ENCODE results near the gene GSTP1.
"Not testable (repeated sequence)": the region's sequence is repeated elsewhere in the genome, so short reads cannot be mapped to it uniquely, and the experiment has no call there.

The GSTP1 gene

DNA sequence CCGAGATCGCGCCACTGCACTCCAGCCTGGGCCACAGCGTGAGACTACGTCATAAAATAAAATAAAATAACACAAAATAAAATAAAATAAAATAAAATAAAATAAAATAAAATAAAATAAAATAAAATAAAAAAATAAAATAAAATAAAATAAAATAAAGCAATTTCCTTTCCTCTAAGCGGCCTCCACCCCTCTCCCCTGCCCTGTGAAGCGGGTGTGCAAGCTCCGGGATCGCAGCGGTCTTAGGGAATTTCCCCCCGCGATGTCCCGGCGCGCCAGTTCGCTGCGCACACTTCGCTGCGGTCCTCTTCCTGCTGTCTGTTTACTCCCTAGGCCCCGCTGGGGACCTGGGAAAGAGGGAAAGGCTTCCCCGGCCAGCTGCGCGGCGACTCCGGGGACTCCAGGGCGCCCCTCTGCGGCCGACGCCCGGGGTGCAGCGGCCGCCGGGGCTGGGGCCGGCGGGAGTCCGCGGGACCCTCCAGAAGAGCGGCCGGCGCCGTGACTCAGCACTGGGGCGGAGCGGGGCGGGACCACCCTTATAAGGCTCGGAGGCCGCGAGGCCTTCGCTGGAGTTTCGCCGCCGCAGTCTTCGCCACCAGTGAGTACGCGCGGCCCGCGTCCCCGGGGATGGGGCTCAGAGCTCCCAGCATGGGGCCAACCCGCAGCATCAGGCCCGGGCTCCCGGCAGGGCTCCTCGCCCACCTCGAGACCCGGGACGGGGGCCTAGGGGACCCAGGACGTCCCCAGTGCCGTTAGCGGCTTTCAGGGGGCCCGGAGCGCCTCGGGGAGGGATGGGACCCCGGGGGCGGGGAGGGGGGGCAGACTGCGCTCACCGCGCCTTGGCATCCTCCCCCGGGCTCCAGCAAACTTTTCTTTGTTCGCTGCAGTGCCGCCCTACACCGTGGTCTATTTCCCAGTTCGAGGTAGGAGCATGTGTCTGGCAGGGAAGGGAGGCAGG lies at the start of gene GSTP1:
Gene GSTP1 (plus strand): TSS at position 566 of the 958 bp plus-strand sequence. CDS start 32 bp downstream, at position 598.
- Mint-ChIP-seq H3K36me3 (ENCODE audit: low read depth) (peaks cover 35% of the 10 kb centered on the region), H3K27ac (peak within 1 kb of the TSS; percentile 92), H3K27me3 (peaks cover 14% of the 10 kb centered on the region), H3K4me3 (peak within 1 kb of the TSS; percentile 89), H3K9me3 (no peaks in the 10 kb centered on the region), H3K4me1 (ENCODE audit: low read depth) (peaks cover 61% of the 10 kb centered on the region)

DNA sequence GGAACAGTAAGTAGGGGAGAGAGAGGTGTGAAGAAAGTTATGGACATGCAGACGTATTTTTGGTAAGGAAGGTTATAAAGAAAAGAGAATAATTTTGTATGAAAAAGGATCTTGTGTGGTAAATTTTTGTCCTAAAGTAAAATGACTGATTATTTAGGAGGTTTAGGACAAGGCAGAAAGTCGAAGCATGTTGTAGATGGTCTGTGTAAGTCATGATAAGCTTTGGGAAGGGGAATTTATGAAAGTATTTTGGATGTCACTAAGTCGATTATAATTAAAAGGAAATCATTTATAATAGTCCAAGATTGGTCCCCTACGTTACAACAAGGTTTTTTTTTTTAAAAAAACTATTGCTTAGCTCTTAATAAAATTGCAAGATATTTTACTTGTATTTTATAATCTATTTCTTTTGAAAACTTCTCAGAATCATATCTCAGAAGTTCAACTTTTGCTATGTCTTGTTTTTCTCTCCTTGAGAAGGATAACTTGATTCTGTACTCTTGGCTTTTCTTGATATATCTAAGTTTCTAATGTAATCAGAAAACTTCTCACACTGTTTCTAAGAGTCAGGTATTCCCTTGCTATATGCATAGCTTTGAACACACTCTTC lies 49.4 kb upstream of the GSTP1 start:
- H3K27ac Mint-ChIP-seq = no peak overlapping the region
- no peaks in the 10 kb centered on the region for H3K4me1 Mint-ChIP-seq (ENCODE audit: low read depth)
- peaks cover 6% of the 10 kb centered on the region for H3K9me3 Mint-ChIP-seq
- peaks cover 8% of the 10 kb centered on the region for H3K27me3 Mint-ChIP-seq
- no peaks in the 10 kb centered on the region for H3K36me3 Mint-ChIP-seq (ENCODE audit: low read depth)
- no peak overlapping the region for H3K4me3 Mint-ChIP-seq

DNA sequence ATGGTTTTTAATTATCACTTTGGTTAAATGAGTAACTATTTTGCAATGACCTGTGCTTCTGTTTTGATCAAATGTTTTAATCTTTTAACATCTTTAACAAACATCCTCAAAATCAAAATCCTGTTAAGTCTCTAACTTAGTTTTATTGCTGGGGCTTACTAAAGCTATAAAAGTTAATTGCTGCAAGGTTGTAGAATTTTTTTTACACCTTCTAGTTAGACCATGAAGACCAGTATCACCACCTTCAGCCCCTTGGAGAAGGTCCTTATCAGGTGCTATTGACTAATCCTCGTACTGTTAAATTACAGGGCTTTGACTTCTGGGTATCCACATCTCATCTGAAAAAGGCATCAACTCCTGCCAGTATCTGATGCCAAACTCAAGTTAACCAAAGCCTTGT lies 48.1 kb upstream of the GSTP1 start:
- H3K9me3 Mint-ChIP-seq = peaks cover 6% of the 10 kb centered on the region
- no peaks in the 10 kb centered on the region for H3K36me3 Mint-ChIP-seq (ENCODE audit: low read depth)
- H3K27ac Mint-ChIP-seq = no peak overlapping the region
- H3K4me1 Mint-ChIP-seq (ENCODE audit: low read depth) = no peaks in the 10 kb centered on the region
- H3K27me3 Mint-ChIP-seq = peaks cover 8% of the 10 kb centered on the region
- no peak overlapping the region for H3K4me3 Mint-ChIP-seq

DNA sequence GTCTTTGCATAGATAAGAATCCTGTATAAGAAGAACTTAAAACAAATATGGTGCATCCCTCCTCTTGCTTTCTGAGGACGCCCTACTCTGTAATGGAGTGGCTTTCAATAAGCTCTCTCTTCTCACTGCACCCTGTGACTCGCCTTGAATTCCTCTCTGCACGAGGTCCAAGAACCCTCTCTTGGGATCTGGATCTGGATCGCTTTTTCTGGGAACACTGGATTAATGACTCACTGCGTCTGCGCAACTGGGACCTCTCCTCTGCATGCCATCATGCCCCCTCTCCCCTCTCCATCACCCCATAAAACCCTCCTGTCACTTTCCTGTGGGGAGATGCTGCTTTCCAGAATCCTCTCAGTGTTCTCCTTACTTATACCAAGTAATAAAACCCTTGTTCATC lies 45.3 kb upstream of the GSTP1 start:
- no peak overlapping the region for H3K4me3 Mint-ChIP-seq
- H3K36me3 Mint-ChIP-seq (ENCODE audit: low read depth) = no peaks in the 10 kb centered on the region
- no peak overlapping the region for H3K27ac Mint-ChIP-seq
- H3K9me3 Mint-ChIP-seq = peaks cover 6% of the 10 kb centered on the region
- peaks cover 8% of the 10 kb centered on the region for H3K27me3 Mint-ChIP-seq
- H3K4me1 Mint-ChIP-seq (ENCODE audit: low read depth) = no peaks in the 10 kb centered on the region

DNA sequence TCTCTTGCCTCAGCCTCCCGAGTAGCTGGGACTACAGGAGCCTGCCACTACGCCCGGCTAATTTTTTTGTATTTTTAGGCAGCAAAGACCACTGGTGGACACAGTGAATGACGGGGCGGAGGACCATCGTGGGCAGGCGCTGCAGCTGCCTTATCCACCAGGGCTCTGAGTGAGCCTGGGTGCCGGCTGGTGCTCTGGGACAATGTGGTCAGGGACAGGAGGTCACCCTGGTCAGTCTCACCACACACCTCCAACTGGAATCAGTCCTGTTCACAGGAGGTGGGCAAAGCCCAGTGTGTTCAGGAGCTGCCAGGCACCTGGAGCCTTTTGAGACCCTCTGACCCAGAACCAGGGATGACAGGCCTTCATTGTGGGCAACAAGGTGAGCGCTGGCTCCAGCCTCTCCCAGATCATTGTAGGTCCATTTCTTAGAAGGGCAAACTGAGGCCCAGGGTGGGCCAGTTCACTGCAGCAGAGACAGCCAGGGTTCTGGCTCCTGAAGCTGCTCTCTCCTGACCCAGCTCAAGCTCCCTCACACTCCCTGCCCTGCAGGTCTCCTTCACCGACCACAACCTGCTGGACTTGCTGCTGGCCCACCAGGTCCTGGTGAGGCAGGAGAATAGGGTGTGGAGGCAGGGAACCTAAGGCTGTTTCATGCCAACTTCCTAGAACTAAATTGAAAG lies 44.6 kb upstream of the GSTP1 start:
- Mint-ChIP-seq H3K4me3 (no peak overlapping the region), H3K27ac (no peak overlapping the region), H3K36me3 (ENCODE audit: low read depth) (no peaks in the 10 kb centered on the region), H3K27me3 (peaks cover 5% of the 10 kb centered on the region), H3K9me3 (peaks cover 3% of the 10 kb centered on the region), H3K4me1 (ENCODE audit: low read depth) (no peaks in the 10 kb centered on the region)

DNA sequence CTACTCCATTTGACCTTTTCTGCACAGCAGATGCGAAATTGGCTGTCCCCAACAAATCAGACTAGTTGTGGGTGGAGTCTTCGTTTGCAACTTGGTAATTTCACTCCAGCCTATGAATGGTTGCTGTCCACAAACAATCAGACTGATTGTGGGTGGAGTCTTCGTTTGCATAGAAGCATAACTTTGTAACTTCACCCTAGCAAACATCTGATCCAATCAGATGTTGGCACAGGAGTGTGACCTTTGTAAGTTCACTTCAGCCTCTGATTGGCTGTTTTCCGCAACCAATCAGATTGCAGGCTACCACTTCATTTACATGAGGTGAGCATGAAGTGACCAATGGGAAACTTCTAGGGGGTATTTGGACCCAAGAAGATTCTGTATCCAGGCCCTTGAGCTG lies 44.1 kb upstream of the GSTP1 start:
- Mint-ChIP-seq H3K4me1 (ENCODE audit: low read depth) (no peaks in the 10 kb centered on the region), H3K36me3 (ENCODE audit: low read depth) (no peaks in the 10 kb centered on the region), H3K27ac (no peak overlapping the region), H3K9me3 (no peaks in the 10 kb centered on the region), H3K27me3 (peaks cover 4% of the 10 kb centered on the region), H3K4me3 (no peak overlapping the region)

DNA sequence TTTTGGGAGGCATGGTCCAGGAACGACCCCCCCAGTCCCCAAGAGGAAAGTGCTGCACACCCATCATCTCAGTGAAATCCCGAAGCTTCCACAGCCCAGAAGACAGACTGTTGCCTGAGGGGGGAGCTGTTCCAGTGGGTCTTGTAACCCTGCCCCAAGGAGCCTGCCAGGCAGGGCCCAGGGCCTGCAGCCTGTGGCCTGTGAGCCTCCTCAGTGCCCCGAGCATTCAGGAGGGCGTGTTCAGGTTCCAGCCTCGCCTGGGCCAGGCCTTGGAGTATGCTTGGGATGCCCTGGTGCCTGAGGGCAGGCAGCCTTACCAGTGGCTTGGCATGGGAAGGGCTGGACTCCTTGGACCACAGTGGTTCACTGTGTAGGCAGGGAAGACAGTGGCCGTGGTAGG lies 42.4 kb upstream of the GSTP1 start:
- no peak overlapping the region for H3K27ac Mint-ChIP-seq
- H3K4me1 Mint-ChIP-seq (ENCODE audit: low read depth) = no peaks in the 10 kb centered on the region
- no peaks in the 10 kb centered on the region for H3K36me3 Mint-ChIP-seq (ENCODE audit: low read depth)
- no peak overlapping the region for H3K4me3 Mint-ChIP-seq
- no peaks in the 10 kb centered on the region for H3K9me3 Mint-ChIP-seq
- H3K27me3 Mint-ChIP-seq = no peaks in the 10 kb centered on the region

DNA sequence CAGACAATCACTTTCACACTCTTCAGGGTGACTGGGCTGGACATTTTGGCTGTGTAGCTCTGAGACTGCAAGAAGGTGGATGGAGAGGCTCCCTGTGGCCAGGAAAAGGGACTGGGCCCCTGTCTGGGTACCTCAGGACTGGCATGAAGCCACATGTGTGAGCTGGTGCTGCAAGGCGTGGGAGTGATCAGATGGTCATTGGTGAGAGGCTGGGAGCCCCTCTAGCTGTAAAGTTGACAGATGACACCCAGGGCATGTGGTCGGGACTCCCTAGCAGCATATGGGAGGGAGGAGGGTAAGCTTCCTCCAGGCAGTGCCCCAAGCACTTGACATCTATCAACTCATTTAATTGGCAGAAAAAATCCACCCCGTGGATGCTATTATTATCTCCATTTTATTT lies 41.4 kb upstream of the GSTP1 start:
- Mint-ChIP-seq H3K27ac (no peak overlapping the region), H3K36me3 (ENCODE audit: low read depth) (no peaks in the 10 kb centered on the region), H3K4me1 (ENCODE audit: low read depth) (no peaks in the 10 kb centered on the region), H3K9me3 (no peaks in the 10 kb centered on the region), H3K27me3 (no peaks in the 10 kb centered on the region), H3K4me3 (no peak overlapping the region)

DNA sequence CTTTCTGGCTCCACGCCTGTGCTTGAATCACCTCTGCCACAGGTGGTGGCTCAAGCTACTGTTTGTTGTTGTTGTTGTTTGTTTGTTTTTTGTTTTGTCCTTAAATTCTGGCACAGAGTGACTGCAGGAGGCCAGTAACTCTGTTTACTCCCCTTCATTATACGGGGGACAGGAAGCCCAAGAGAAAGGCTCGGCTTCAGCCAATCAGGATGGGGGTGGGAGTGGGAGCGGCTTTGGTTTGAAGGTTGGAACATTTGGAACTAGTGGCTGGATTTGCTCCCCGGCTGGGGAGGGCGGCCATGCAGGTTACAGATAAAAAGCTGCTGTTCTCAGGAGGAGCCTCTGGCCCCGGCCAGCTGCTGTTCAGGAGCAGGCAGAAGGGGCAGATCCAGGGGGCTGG lies 40.6 kb upstream of the GSTP1 start:
- Mint-ChIP-seq H3K27me3 (no peaks in the 10 kb centered on the region), H3K4me3 (no peak overlapping the region), H3K9me3 (no peaks in the 10 kb centered on the region), H3K36me3 (ENCODE audit: low read depth) (no peaks in the 10 kb centered on the region), H3K27ac (no peak overlapping the region), H3K4me1 (ENCODE audit: low read depth) (no peaks in the 10 kb centered on the region)

DNA sequence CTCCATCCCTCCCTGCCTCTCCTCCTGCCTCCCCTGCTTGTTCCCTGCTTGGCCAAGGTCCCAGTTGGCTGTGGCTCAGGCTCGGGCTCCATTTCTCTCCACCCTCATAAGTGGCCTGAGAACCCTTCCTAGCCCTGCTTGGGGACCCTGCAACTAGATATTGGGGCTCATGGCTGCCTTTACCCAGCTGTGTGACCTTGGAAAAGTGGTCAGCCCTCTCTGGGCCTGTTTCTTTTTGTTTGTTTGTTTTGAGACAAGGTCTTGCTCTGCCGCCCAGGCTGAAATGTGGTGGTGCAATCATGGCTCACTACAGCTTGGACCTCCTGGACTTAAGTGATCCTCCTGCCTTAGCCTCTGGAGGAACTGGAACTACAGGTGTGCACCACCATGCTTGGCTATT lies 40.0 kb upstream of the GSTP1 start:
- Mint-ChIP-seq H3K27me3 (no peaks in the 10 kb centered on the region), H3K4me3 (no peak overlapping the region), H3K36me3 (ENCODE audit: low read depth) (no peaks in the 10 kb centered on the region), H3K9me3 (no peaks in the 10 kb centered on the region), H3K27ac (no peak overlapping the region), H3K4me1 (ENCODE audit: low read depth) (no peaks in the 10 kb centered on the region)

DNA sequence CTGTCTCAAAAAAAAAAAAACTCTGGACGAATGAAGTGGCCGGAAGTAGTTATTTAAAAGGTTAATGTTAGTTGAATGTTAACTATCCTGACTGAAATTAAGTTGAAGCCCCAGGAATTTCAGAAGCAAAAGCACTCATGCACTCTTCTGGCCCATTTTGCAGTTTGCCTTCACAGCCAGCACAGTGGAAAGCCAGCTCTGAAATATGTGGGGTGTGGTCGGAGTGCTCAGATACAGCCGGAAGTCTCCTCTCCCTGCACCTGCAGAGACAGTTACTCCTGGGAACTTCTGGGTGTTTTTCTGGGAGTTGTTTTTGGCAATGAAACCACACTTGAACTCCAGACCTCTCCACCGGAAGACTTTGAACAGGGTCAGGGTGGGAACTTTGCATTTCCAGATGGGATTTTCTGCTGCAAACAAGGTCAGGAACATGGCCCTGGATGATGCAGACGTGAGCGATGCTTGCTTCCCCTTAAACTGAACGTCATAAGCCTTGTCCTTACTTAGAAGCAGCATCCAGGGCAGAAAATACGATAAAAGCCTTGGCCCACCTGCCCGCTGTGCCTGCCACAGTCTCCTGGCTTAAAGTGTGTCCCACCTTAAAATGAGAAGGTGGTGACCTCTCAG lies 38.9 kb upstream of the GSTP1 start:
- H3K36me3 Mint-ChIP-seq (ENCODE audit: low read depth) = no peaks in the 10 kb centered on the region
- H3K9me3 Mint-ChIP-seq = no peaks in the 10 kb centered on the region
- H3K27ac Mint-ChIP-seq = no peak overlapping the region
- H3K4me3 Mint-ChIP-seq = no peak overlapping the region
- H3K4me1 Mint-ChIP-seq (ENCODE audit: low read depth) = no peaks in the 10 kb centered on the region
- H3K27me3 Mint-ChIP-seq = no peaks in the 10 kb centered on the region

DNA sequence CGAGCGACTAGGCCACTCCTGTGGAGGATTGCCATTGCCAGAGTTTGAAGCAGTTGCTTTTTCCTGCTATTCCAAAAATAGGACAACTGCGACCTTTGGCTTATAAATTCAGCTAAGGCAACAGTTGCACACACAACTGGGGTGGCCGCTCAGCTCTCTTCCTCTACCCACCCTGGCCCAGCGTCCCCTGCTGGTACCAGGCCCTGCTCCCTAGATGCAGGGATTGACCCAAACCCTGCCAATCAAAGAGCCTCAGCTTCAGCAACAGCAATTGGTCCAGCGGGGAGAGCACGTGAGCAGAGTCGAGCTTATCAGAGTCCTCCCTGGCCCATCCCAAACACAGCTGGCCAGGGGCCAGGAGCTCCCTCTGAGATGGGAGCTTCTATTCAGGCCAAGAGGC lies 38.3 kb upstream of the GSTP1 start:
- H3K36me3 Mint-ChIP-seq (ENCODE audit: low read depth) = no peaks in the 10 kb centered on the region
- H3K9me3 Mint-ChIP-seq = no peaks in the 10 kb centered on the region
- no peak overlapping the region for H3K27ac Mint-ChIP-seq
- no peaks in the 10 kb centered on the region for H3K27me3 Mint-ChIP-seq
- H3K4me3 Mint-ChIP-seq = no peak overlapping the region
- H3K4me1 Mint-ChIP-seq (ENCODE audit: low read depth) = no peaks in the 10 kb centered on the region

DNA sequence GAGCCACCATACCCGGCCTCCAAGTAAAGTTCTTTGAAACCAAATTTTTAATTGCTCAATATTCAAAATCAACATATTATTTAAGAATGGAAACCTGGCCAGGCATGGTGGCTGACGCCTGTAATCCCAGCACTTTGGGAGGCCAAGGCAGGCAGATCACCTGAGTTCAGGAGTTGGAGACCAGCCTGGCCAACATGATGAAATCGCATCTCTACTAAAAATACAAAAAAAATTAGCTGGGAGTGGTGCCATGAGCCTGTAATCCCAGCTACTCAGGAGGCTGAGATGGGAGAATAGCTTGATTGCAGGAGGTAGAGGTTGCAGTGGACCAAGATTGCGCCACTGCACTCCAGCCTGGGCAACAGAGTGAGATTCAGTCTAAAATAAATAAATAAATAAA lies 35.5 kb upstream of the GSTP1 start:
- not testable (repeated sequence) for H3K4me1 Mint-ChIP-seq (ENCODE audit: low read depth); H3K4me3 Mint-ChIP-seq; H3K27me3 Mint-ChIP-seq; H3K36me3 Mint-ChIP-seq (ENCODE audit: low read depth); H3K27ac Mint-ChIP-seq
- H3K9me3 Mint-ChIP-seq = peaks cover 12% of the 10 kb centered on the region

DNA sequence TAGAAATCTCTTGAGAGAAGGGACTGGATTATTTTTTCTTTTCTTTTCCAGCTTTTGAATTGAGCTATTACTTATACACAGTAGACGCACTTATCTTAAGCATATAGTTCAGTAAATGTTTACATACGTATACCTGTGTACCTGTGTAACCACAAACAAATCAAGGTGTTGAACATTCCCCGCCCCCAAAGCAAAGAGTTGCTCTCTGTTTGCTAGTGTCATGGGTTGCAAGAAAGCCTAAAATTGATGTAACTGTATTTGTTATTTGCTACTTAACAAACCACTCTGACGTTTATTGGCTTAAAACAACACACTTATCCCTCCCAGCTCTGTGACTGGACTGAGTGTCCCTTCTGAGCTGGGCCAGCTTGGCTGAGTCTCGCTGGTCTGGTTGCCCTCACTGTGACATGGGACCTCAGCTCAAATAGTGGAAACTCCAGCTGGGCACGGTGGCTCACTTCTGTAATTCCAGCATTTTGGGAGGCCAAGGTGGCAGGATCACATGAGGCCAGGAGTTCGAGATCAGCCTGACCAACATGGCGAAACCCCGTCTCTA lies 35.0 kb upstream of the GSTP1 start:
- Mint-ChIP-seq H3K27me3 (peaks cover 3% of the 10 kb centered on the region), H3K36me3 (ENCODE audit: low read depth) (peaks cover 5% of the 10 kb centered on the region), H3K27ac (no peak overlapping the region), H3K9me3 (peaks cover 12% of the 10 kb centered on the region), H3K4me1 (ENCODE audit: low read depth) (peaks cover 3% of the 10 kb centered on the region), H3K4me3 (no peak overlapping the region)

All from stimulated activated naive CD8-positive, alpha-beta T cell treated with anti-CD3 and anti-CD28 coated beads, Interleukin-15, Interleukin-2, amounts not matched to agents 100 ng/mL and 50 ng/mL, for 24 hours (primary cell).